SK-N-SH treated with all-trans-retinoic acid at 6 μM for 48 hours (cell line): ENCODE results near the gene KCNG1.
A peak's percentile ranks its signal among the peaks of the same experiment; 100 is the strongest.

ENCODE experiments used
- ATAC-seq: fragments of 200-7000 bp; cut with Tn5 transposase; 3 replicates; pipeline ENCODE4 v1.9.1; 2020; ENCODE audit warnings: mild to moderate bottlenecking, moderate library complexity
- ARNTL ChIP-seq: fragments of 450-650 bp; formaldehyde crosslinking; IDR thresholded peaks from 2 replicates; pipeline ENCODE4 v1.5.0; 2020; ENCODE audit warnings: low read depth, mild to moderate bottlenecking, moderate library complexity, borderline replicate concordance
- BACH2 ChIP-seq: fragments of 250-450 bp; sonication (Bioruptor Pico); IDR thresholded peaks from 2 replicates; pipeline ENCODE4 v1.9.0; 2021; ENCODE audit warnings: mild to moderate bottlenecking, borderline replicate concordance
- CREB5 ChIP-seq: fragments of 250-450 bp; sonication (Bioruptor Pico); IDR thresholded peaks from 2 replicates; pipeline ENCODE4 v1.5.1; 2020; ENCODE audit warnings: low read depth, mild to moderate bottlenecking, moderate library complexity
- CSDC2 ChIP-seq: fragments of 250-450 bp; sonication (Bioruptor Pico); IDR thresholded peaks from 2 replicates; pipeline ENCODE4 v1.5.0; 2020; ENCODE audit warnings: mild to moderate bottlenecking, moderate library complexity
- CSRNP3 ChIP-seq: fragments of 250-450 bp; sonication (Bioruptor Pico); IDR thresholded peaks from 2 replicates; pipeline ENCODE4 v1.5.1; 2021; ENCODE audit warnings: mild to moderate bottlenecking, moderate library complexity
- ESRRG ChIP-seq: fragments of 250-450 bp; sonication (Bioruptor Pico); IDR thresholded peaks from 2 replicates; pipeline ENCODE4 v1.6.1; 2021; ENCODE audit warnings: mild to moderate bottlenecking
- GLIS3 ChIP-seq: fragments of 250-450 bp; sonication (Bioruptor Pico); IDR thresholded peaks from 2 replicates; pipeline ENCODE4 v1.5.0; 2020; ENCODE audit warnings: mild to moderate bottlenecking, moderate library complexity
- ISL1 ChIP-seq: fragments of 250-450 bp; sonication (Bioruptor Pico); IDR thresholded peaks from 2 replicates; pipeline ENCODE4 v2.1.2; 2022; ENCODE audit warnings: mild to moderate bottlenecking, moderate library complexity
- OSR1 ChIP-seq: fragments of 250-450 bp; sonication (Bioruptor Pico); IDR thresholded peaks from 2 replicates; pipeline ENCODE4 v1.8.0; 2022; ENCODE audit warnings: moderate library complexity, mild to moderate bottlenecking, inconsistent platforms
- PATZ1 ChIP-seq: fragments of 250-450 bp; sonication (Bioruptor Pico); IDR thresholded peaks from 2 replicates; pipeline ENCODE4 v1.8.0; 2020; ENCODE audit warnings: mild to moderate bottlenecking, moderate library complexity, borderline replicate concordance
- POU6F1 ChIP-seq: fragments of 250-450 bp; sonication (Bioruptor Pico); IDR thresholded peaks from 2 replicates; pipeline ENCODE4 v1.8.0; 2021; ENCODE audit warnings: low read depth, mild to moderate bottlenecking, moderate library complexity, borderline replicate concordance
- PPARA ChIP-seq: fragments of 250-450 bp; sonication (Bioruptor Pico); IDR thresholded peaks from 2 replicates; pipeline ENCODE4 v1.5.0; 2020; ENCODE audit warnings: mild to moderate bottlenecking, borderline replicate concordance
- RARB ChIP-seq: fragments of 250-450 bp; sonication (Bioruptor Pico); IDR thresholded peaks from 2 replicates; pipeline ENCODE4 v1.8.0; 2021; ENCODE audit warnings: mild to moderate bottlenecking, moderate library complexity
- SNAI2 ChIP-seq: fragments of 250-450 bp; sonication (Bioruptor Pico); IDR thresholded peaks from 2 replicates; pipeline ENCODE4 v1.5.0; 2020; ENCODE audit warnings: mild to moderate bottlenecking, moderate library complexity
- TCF4 ChIP-seq: fragments of 250-450 bp; sonication (Bioruptor Pico); IDR thresholded peaks from 2 replicates; pipeline ENCODE4 v1.8.0; 2021; ENCODE audit warnings: mild to moderate bottlenecking, moderate library complexity, borderline replicate concordance
- TOX ChIP-seq: fragments of 250-450 bp; sonication (Bioruptor Pico); IDR thresholded peaks from 2 replicates; pipeline ENCODE4 v1.8.0; 2021; ENCODE audit warnings: mild to moderate bottlenecking, moderate library complexity, borderline replicate concordance
- TSHZ2 ChIP-seq: fragments of 250-450 bp; sonication (Bioruptor Pico); IDR thresholded peaks from 2 replicates; pipeline ENCODE4 v1.5.0; 2020; ENCODE audit warnings: mild to moderate bottlenecking, moderate library complexity
- ZC3H10 ChIP-seq: fragments of 250-450 bp; sonication (Bioruptor Pico); IDR thresholded peaks from 2 replicates; pipeline ENCODE4 v1.5.1; 2021; ENCODE audit warnings: mild to moderate bottlenecking, moderate library complexity
- ZFP30 ChIP-seq: fragments of 450-650 bp; formaldehyde crosslinking; IDR thresholded peaks from 2 replicates; pipeline ENCODE4 v1.5.0; 2022; ENCODE audit warnings: mild to moderate bottlenecking, moderate library complexity
- ZNF565 ChIP-seq: fragments of 450-650 bp; formaldehyde crosslinking; conservative IDR thresholded peaks from 2 replicates; pipeline ENCODE4 v1.5.0; 2020; ENCODE audit warnings: low read depth, mild to moderate bottlenecking, moderate library complexity
- ZNF70 ChIP-seq: fragments of 450-650 bp; formaldehyde crosslinking; IDR thresholded peaks from 2 replicates; pipeline ENCODE4 v1.5.0; 2020; ENCODE audit warnings: mild to moderate bottlenecking, moderate library complexity

Gene KCNG1

GRCh38 chr20:51022803-51023616, at the start of gene KCNG1:
KCNG1 (minus strand) TSS chr20:51023107; CDS start chr20:51010338, 12,769 bp downstream.
- no peak for TF ChIP-seq ARNTL (CRISPR knock-in tag)
- no peak for TF ChIP-seq ZNF565 (CRISPR knock-in tag)
- TF ChIP-seq OSR1 (CRISPR knock-in tag), result no peak
- TF ChIP-seq ISL1 (CRISPR knock-in tag), result no peak
- TF ChIP-seq ESRRG (CRISPR knock-in tag), result no peak
- no peak for TF ChIP-seq TOX (CRISPR knock-in tag)
- TF ChIP-seq TSHZ2, result no peak
- TF ChIP-seq PATZ1 (CRISPR knock-in tag), result no peak
- TF ChIP-seq CSDC2, result no peak
- TF ChIP-seq CSRNP3, result no peak
- no peak for TF ChIP-seq BACH2 (CRISPR knock-in tag)
- no peak for TF ChIP-seq CREB5 (CRISPR knock-in tag)
- peak; percentile 98 for ATAC-seq

- TF ChIP-seq CREB5 (CRISPR knock-in tag) (no peak), SNAI2 (CRISPR knock-in tag) (no peak), TSHZ2 (no peak), TCF4 (CRISPR knock-in tag) (no peak), ESRRG (CRISPR knock-in tag) (no peak), OSR1 (CRISPR knock-in tag) (no peak), ZFP30 (CRISPR knock-in tag) (no peak), GLIS3 (CRISPR knock-in tag) (no peak), PATZ1 (CRISPR knock-in tag) (no peak), CSDC2 (no peak), BACH2 (CRISPR knock-in tag) (no peak), RARB (CRISPR knock-in tag) (no peak), ISL1 (CRISPR knock-in tag) (no peak), PPARA (CRISPR knock-in tag) (no peak), ZNF565 (CRISPR knock-in tag) (no peak), ZC3H10 (CRISPR knock-in tag) (no peak), ARNTL (CRISPR knock-in tag) (no peak), ZNF70 (CRISPR knock-in tag) (no peak), POU6F1 (CRISPR knock-in tag) (no peak)
- no peak for ATAC-seq
These were observed 47.7 kb upstream of the KCNG1 start for GRCh38 chr20:51070621-51071020.
